Osteocyte (in vitro differentiated cells): Measurements from ENCODE around the gene PHC2. TPM values are rescaled to one million over a fixed set of nuclear protein-coding genes. Genes with fewer than 3 reads are reported as not detected.
"Not testable (repeated sequence)": the region's sequence is repeated elsewhere in the genome, so short reads cannot be mapped to it uniquely, and the experiment has no call there.

ENCODE experiments used
- DNase-seq: peaks from one replicate; pipeline ENCODE4 v3.0.0; 2021; ENCODE audit warnings: mixed read lengths; ENCODE audit not compliant: unreplicated experiment; ENCODE audit errors: extremely low spot score
- H3K27ac Mint-ChIP-seq: one replicate; pipeline ENCODE4 v1.8.0; 2021; ENCODE audit warnings: mild to moderate bottlenecking, mixed read lengths; ENCODE audit not compliant: unreplicated experiment
- H3K27me3 Mint-ChIP-seq: one replicate; pipeline ENCODE4 v1.8.0; 2021; ENCODE audit warnings: mixed read lengths; ENCODE audit not compliant: unreplicated experiment
- H3K36me3 Mint-ChIP-seq: one replicate; pipeline ENCODE4 v1.8.0; 2021; ENCODE audit warnings: mixed read lengths; ENCODE audit not compliant: unreplicated experiment
- H3K4me1 Mint-ChIP-seq: one replicate; pipeline ENCODE4 v1.8.0; 2021; ENCODE audit warnings: mixed read lengths; ENCODE audit not compliant: unreplicated experiment
- H3K4me3 Mint-ChIP-seq: one replicate; pipeline ENCODE4 v1.8.0; 2021; ENCODE audit warnings: mild to moderate bottlenecking, moderate library complexity, mixed read lengths; ENCODE audit not compliant: unreplicated experiment
- H3K9me3 Mint-ChIP-seq: one replicate; pipeline ENCODE4 v1.8.0; 2021; ENCODE audit warnings: mixed read lengths; ENCODE audit not compliant: unreplicated experiment
- total RNA-seq: library from RNA; stranded (reverse); gene quantifications from 2 replicates; pipeline ENCODE4 v1.2.1, GENCODE V29; 2021
- TF ChIP-seq, protein P1 (sequence below): fragments of 200-600 bp; sonication (generic); IDR thresholded peaks from 2 replicates; pipeline ENCODE4 v1.5.0; 2021; ENCODE audit warnings: antibody characterized with exemption, mild to moderate bottlenecking, moderate library complexity

Gene PHC2
- total RNA-seq, 1 donor from 2014 or later, result 160 TPM

DNA sequence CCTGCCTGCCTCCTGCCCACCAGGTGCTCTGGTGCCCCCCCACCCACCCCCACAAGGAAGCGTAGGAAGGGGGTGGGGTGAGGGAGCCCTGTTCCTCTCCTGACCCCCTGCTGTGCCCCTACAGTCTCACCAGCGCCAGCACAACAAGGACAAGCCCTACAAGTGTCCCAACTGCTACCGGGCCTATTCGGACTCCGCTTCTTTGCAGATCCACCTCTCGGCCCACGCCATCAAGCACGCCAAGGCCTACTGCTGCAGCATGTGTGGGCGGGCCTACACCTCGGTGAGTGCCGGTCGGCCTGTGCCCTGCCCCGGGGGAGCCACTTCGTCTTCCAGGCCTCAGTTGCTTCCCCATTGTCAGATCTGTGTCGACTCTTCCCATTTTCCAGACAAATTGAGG, 135.9 kb downstream of the PHC2 start:
- H3K27me3 Mint-ChIP-seq, result no peaks in the 10 kb centered on the region
- H3K27ac Mint-ChIP-seq, result no peak overlapping the region
- peaks cover 5% of the 10 kb centered on the region for H3K4me1 Mint-ChIP-seq
- H3K36me3 Mint-ChIP-seq, result peaks cover 49% of the 10 kb centered on the region
- no peak for DNase-seq
- TF ChIP-seq, protein P1, sequence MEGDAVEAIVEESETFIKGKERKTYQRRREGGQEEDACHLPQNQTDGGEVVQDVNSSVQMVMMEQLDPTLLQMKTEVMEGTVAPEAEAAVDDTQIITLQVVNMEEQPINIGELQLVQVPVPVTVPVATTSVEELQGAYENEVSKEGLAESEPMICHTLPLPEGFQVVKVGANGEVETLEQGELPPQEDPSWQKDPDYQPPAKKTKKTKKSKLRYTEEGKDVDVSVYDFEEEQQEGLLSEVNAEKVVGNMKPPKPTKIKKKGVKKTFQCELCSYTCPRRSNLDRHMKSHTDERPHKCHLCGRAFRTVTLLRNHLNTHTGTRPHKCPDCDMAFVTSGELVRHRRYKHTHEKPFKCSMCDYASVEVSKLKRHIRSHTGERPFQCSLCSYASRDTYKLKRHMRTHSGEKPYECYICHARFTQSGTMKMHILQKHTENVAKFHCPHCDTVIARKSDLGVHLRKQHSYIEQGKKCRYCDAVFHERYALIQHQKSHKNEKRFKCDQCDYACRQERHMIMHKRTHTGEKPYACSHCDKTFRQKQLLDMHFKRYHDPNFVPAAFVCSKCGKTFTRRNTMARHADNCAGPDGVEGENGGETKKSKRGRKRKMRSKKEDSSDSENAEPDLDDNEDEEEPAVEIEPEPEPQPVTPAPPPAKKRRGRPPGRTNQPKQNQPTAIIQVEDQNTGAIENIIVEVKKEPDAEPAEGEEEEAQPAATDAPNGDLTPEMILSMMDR, result no peak
- H3K9me3 Mint-ChIP-seq, result no peaks in the 10 kb centered on the region
- H3K4me3 Mint-ChIP-seq, result no peak overlapping the region

DNA sequence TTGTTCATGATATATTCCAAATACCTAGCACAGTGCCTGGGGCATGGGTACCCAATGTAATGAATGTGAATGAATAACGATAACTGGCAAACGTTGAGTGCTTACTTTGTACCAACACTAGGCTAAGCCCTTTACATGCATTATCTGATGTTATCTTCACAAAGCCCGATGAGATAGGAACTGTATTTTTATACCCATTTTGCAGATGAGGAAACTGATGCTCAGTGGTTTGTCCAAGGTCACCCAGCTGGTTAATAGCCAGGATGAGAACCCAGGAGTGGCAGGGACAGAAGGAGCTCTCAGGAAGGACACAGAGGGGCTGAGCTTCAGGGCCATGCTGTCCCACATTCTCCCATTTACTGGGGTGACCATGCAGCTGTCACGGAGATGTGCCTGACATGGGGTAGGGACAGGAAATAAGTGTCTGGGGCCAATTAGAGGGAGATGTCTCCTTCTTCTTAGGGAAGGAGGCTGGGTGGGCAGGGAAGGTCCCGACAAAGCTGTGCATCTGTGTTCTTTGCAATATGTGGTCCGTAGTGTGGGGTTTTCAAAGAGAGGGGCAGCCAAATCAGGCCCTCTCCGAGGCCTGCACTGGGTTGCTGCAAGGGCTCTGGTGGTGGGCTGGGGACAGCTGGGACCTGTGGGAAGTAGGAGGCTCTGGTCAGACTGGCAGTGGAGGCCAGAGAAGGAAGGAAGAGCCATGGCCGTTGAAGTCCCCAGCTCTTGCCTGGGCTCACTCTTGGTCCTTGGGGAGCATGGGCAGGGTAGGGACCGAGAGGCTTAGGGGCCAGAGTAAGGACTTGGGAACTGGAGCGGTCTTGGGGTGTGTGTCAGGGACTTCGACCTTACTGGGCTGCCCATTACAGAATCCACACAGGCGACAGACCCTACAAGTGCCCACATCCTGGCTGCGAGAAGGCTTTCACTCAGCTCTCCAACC, 136.6 kb downstream of the PHC2 start:
- no peak for DNase-seq
- Mint-ChIP-seq H3K36me3 (peaks cover 53% of the 10 kb centered on the region), H3K4me1 (peaks cover 4% of the 10 kb centered on the region), H3K9me3 (no peaks in the 10 kb centered on the region), H3K27ac (peak overlapping the region; percentile 59), H3K4me3 (no peak overlapping the region), H3K27me3 (no peaks in the 10 kb centered on the region)
- TF ChIP-seq, protein P1, result no peak

DNA sequence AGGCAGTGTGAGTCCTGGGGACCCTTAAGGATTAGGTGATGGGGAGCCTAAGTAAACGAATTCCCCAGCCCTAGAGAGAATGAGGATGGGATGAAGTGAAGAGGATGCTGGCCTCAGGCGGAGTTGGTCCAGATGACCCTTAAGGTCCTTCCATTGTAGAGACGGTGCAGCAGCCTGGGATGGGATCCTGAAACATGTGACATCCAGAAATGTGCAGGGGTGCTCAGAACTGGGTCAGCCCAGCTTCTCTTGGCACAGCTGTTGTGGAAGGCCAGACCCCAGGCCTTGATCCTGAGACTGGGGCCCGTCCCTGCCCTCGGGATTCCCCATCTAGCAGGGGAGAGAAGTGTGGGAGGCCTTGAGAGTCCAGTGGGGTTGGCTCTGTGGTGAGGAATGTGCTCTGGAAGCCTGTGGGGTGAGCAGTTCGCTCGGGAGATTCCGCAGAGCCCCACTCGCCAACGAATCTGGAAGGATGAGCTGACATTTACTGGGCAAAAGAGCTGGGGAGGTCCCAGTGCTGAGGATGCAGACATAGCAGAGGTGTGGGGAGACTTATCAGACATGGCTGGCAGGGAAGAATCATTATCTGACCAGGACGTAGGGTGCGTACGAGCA, 138.1 kb downstream of the PHC2 start:
- Mint-ChIP-seq H3K9me3 (no peaks in the 10 kb centered on the region), H3K36me3 (peaks cover 54% of the 10 kb centered on the region), H3K27ac (no peak overlapping the region), H3K4me3 (no peak overlapping the region), H3K27me3 (no peaks in the 10 kb centered on the region), H3K4me1 (no peaks in the 10 kb centered on the region)
- TF ChIP-seq, protein P1, result no peak
- no peak for DNase-seq

DNA sequence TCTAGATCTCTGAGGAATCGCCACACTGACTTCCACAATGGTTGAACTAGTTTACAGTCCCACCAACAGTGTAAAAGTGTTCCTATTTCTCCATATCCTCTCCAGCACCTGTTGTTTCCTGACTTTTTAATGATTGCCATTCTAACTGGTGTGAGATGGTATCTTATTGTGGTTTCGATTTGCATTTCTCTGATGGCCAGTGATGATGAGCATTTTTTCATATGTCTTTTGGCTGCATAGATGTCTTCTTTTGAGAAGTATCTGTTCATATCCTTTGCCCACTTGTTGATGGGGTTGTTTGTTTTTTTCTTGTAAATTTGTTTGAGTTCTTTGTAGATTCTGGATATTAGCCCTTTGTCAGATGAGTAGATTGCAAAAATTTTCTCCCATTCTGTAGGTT, 140.3 kb downstream of the PHC2 start:
- H3K27me3 Mint-ChIP-seq, H3K4me3 Mint-ChIP-seq: not testable (repeated sequence)

DNA sequence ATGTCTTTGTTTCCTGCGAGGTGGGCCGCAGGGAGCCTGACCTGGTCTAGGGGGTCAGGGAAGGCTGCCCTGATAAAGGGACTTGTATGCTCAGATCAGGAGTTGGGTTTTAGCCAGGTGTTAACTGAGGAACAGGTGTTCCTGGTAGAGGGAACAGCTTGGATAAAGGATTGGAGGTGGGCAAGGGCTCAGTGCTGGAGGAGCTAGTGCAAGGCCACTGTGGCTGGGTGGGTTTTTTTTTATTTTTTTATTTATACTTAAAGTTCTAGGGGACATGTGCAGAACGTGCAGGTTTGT, 141.1 kb downstream of the PHC2 start:
- H3K4me3 Mint-ChIP-seq, result no peak overlapping the region
- H3K4me1 Mint-ChIP-seq, result no peaks in the 10 kb centered on the region
- TF ChIP-seq, protein P1, result no peak
- H3K27me3 Mint-ChIP-seq, result no peaks in the 10 kb centered on the region
- no peaks in the 10 kb centered on the region for H3K9me3 Mint-ChIP-seq
- no peak for DNase-seq
- peaks cover 44% of the 10 kb centered on the region for H3K36me3 Mint-ChIP-seq
- no peak overlapping the region for H3K27ac Mint-ChIP-seq

More for the DNA sequence above, 140.3 kb downstream of the PHC2 start:
- not testable (repeated sequence) for H3K9me3 Mint-ChIP-seq, DNase-seq, H3K4me1 Mint-ChIP-seq, H3K27ac Mint-ChIP-seq
- H3K36me3 Mint-ChIP-seq, result peaks cover 51% of the 10 kb centered on the region
